Measurements from ENCODE around the gene COQ8A.

Gene COQ8A

DNA sequence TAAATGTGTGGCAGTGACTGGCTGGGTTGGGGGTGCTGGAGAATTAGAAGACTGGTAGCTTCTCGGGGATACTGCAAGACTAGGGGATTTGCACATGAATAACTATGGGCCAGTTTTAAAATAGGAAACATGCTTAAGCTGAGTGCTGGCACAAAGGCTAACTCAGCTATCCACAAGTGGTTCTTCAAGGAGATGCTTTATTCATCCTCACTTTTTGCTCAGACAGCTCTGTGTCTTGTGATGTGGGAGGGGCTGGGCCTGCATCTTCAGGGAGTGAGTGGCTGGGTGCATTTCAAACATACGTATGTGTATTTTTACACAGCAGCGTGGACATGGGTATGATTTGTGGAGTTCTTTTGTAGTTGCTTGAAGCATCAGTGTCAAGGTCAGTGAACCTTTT is 2.3 kb downstream of the COQ8A start:
- peaks cover 23 to 25% of the 10 kb centered on the region in 2 experiments for H3K4me1 ChIP-seq (ENCODE audit: control insufficient read depth in 1 of 2, insufficient read depth in 1 of 2, low read depth in 1 of 2, low read length in 1 of 2)
- no peaks in the 10 kb centered on the region for H3K36me3 ChIP-seq
- no peak overlapping the region for H3K4me3 ChIP-seq (ENCODE audit: low read depth in 1 of 2, low read length in 1 of 2)
- no peaks in the 10 kb centered on the region for H3K9me3 ChIP-seq
- no peaks in the 10 kb centered on the region for H3K27me3 ChIP-seq
- H3K27ac ChIP-seq: no peak overlapping the region
- TF ChIP-seq, protein P1, sequence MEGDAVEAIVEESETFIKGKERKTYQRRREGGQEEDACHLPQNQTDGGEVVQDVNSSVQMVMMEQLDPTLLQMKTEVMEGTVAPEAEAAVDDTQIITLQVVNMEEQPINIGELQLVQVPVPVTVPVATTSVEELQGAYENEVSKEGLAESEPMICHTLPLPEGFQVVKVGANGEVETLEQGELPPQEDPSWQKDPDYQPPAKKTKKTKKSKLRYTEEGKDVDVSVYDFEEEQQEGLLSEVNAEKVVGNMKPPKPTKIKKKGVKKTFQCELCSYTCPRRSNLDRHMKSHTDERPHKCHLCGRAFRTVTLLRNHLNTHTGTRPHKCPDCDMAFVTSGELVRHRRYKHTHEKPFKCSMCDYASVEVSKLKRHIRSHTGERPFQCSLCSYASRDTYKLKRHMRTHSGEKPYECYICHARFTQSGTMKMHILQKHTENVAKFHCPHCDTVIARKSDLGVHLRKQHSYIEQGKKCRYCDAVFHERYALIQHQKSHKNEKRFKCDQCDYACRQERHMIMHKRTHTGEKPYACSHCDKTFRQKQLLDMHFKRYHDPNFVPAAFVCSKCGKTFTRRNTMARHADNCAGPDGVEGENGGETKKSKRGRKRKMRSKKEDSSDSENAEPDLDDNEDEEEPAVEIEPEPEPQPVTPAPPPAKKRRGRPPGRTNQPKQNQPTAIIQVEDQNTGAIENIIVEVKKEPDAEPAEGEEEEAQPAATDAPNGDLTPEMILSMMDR (IDR thresholded peaks at IDR 0.05): no peak

DNA sequence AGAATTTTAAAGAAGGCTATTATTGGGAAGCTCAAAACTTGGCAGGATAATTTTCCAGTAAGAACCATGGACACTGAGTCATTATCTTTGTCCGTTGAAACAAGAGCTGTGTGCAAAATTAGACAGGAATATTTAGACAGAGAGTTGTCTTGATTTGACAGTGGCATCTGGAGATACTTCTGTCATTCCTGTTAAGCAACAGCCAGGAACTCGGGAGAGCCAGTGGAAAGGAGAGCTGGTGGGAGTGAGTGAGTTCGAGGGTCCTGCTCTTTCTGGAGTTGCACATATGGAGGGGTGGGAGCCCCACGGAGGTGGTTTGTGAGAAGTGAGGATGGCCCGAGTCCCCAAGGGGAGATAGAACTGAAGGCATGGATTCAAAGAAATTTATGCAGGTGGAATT is 3.1 kb downstream of the COQ8A start:
- Histone ChIP-seq H3K9me3 (no peaks in the 10 kb centered on the region), H3K36me3 (no peaks in the 10 kb centered on the region), H3K4me3 (ENCODE audit: low read depth in 1 of 2, low read length in 1 of 2) (no peak overlapping the region), H3K27ac (no peak overlapping the region), H3K27me3 (no peaks in the 10 kb centered on the region), H3K4me1 (ENCODE audit: control insufficient read depth in 1 of 2, insufficient read depth in 1 of 2, low read depth in 1 of 2, low read length in 1 of 2) (peaks cover 19% of the 10 kb centered on the region in 2 experiments)
- TF ChIP-seq, protein P1 (IDR thresholded peaks at IDR 0.05): no peak

DNA sequence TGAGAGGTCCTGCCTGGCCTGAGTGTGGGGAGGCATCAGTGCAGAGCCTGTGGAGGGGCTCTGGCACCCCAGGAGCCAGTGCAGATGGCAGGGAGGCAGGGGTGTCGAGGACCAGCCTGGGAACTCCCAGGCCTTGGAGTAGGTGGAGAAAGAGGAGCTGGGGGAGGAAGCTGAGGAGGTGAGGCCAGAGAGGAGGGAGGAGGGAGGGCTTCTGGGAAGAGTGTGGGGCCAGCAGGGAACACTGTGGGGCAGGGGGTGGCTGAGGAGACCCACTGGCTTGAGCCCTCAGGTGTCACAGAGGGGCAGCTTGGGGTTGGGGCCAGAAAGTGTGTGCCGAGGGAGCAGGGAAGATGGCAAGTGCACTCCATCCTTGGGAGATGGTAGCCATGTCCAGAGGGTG is 3.8 kb downstream of the COQ8A start:
- H3K4me1 ChIP-seq (ENCODE audit: control insufficient read depth in 1 of 2, insufficient read depth in 1 of 2, low read depth in 1 of 2, low read length in 1 of 2): peaks cover 11 to 12% of the 10 kb centered on the region in 2 experiments
- no peak overlapping the region for H3K27ac ChIP-seq
- H3K9me3 ChIP-seq: no peaks in the 10 kb centered on the region
- H3K36me3 ChIP-seq: no peaks in the 10 kb centered on the region
- no peak overlapping the region for H3K4me3 ChIP-seq (ENCODE audit: low read depth in 1 of 2, low read length in 1 of 2)
- H3K27me3 ChIP-seq: no peaks in the 10 kb centered on the region
- TF ChIP-seq, protein P1 (IDR thresholded peaks at IDR 0.05): no peak

DNA sequence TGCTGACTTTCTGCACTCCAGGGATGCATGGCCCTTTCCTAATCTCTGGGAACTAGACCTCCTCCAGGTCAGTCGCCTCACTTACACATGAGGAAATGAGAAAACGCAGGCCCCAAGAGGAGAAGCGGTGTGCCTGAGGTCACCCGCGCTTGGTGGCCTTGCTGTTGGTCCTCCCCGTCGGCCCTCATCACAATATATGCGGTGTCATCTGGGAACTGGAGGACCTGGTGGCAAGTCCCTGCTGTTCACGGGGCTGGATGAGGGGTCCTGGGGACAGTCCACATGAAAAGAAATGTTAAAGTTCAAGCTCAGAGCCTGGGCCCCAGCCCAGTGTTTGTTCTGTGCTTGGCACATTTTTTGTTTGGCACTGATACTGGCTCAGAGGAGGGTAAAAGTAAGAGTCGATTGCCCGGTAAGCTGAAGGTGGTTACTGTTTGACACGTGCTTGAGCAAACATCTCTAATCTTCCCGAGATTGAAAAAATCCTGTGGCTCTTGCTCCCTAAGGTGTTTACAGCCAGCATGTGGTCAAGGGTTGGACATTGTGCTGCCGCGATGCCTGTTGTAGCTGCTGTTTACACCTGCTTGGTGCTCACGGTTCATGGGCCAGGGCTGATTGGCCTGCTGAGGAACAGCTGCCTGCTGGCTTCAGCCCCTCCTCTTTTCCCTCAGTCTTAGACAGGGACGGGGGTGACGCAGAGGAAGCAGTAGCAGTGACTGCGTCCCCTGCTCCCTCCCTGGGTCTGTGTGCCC is 5.2 kb downstream of the COQ8A start:
- no peak overlapping the region for H3K27ac ChIP-seq

GRCh38 chr1:226945858-226946245 is 5.8 kb downstream of the COQ8A start:
- Histone ChIP-seq H3K4me3 (ENCODE audit: low read depth in 1 of 2, low read length in 1 of 2) (no peak overlapping the region), H3K4me1 (ENCODE audit: control insufficient read depth in 1 of 2, insufficient read depth in 1 of 2, low read depth in 1 of 2, low read length in 1 of 2) (peaks cover 5 to 7% of the 10 kb centered on the region in 2 experiments), H3K27me3 (no peaks in the 10 kb centered on the region), H3K27ac (no peak overlapping the region), H3K36me3 (no peaks in the 10 kb centered on the region), H3K9me3 (no peaks in the 10 kb centered on the region)
- TF ChIP-seq, protein P1 (IDR thresholded peaks at IDR 0.05): no peak

More for the DNA sequence above, 5.2 kb downstream of the COQ8A start:
- TF ChIP-seq, protein P1 (IDR thresholded peaks at IDR 0.05): no peak
- Histone ChIP-seq H3K36me3 (no peaks in the 10 kb centered on the region), H3K9me3 (no peaks in the 10 kb centered on the region), H3K4me3 (ENCODE audit: low read depth in 1 of 2, low read length in 1 of 2) (no peak overlapping the region), H3K27me3 (no peaks in the 10 kb centered on the region), H3K4me1 (ENCODE audit: control insufficient read depth in 1 of 2, insufficient read depth in 1 of 2, low read depth in 1 of 2, low read length in 1 of 2) (peaks cover 10 to 11% of the 10 kb centered on the region in 2 experiments)
